Stimulated activated CD8-positive, alpha-beta memory T cell treated with anti-CD3 and anti-CD28 coated beads, Interleukin-15, amount 100 ng/mL, for 4 hours (primary cell): Measurements from ENCODE around the gene HNRNPH3.

Experiments used
- DNase-seq, 2 donors: peaks; one replicate each; pipeline ENCODE4 v3.0.0-alpha.2; 2020; ENCODE audit warnings: low read depth in 2 of 2

The HNRNPH3 gene

DNA sequence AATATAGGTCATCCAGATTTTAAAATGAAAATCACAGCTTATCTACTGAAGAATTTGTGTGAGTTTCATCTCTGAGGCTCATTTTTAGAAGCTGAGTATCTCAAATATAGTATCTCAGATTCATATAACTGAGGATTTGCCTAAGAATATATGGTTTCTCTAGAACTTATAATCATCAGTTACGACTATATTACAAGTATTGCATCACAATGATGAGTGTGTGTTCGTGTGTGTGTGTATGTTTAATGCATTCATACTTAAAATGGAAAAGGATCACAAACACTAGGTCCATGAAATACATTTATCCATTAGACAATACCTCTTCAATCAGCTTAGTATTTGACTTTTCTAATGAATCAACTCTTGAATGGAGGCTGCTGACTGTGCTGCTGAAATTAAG, 53.9 kb downstream of the HNRNPH3 start:
- DNase-seq: no peak
